ENCODE data around the gene SVIL. TPM values are rescaled to one million over a fixed set of nuclear protein-coding genes. Genes with fewer than 3 reads are reported as not detected.
"Not testable (repeated sequence)": the region's sequence is repeated elsewhere in the genome, so short reads cannot be mapped to it uniquely, and the experiment has no call there.

Gene SVIL
- total RNA-seq, 1 experiment from 2014 or later = 15.3 TPM

DNA sequence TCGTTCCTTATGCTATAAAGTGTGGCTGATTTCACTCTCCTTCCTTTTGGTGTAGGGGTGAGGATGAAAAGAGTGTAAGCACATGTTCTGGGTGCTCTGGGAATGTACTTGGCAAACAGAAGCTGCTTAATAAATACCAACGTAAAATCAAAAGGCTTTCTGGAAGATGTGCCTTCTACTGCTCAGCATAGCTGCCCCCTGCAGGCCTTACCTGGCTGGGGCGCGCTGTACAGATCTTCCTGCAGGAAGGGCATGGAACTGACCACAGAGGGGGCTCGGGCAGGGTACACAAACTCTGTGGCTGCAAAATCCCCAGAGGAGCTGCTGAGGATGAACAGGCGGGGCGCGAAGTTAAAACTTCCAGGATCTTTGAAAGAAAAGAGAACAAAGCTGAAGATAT, 169.4 kb downstream of the SVIL start:
- DNase-seq = peak; percentile 50
- H3K4me1 ChIP-seq (ENCODE audit: insufficient read depth, low read length) = no peaks in the 10 kb centered on the region
- H3K9me3 Mint-ChIP-seq = peaks cover 0 to 7% of the 10 kb centered on the region in 2 experiments; a peak in 2 of 5 replicates
- H2BK20ac ChIP-seq (ENCODE audit: low read depth, low read length, poor library complexity, severe bottlenecking) = no peak overlapping the region
- H4K5ac ChIP-seq (ENCODE audit: insufficient read length, low read depth, low read length) = no peak overlapping the region
- H3K14ac ChIP-seq (ENCODE audit: insufficient read depth, low read length) = no peak overlapping the region
- no peak overlapping the region for H2BK5ac ChIP-seq (ENCODE audit: insufficient read length, low read length)
- no peak overlapping the region for H4K91ac ChIP-seq (ENCODE audit: insufficient read length, low read depth, low read length)
- no peaks in the 10 kb centered on the region; the same call in 1 of the 2 replicates for H3K27me3 Mint-ChIP-seq (ENCODE audit: low read depth)
- peaks cover 2 to 7% of the 10 kb centered on the region in 2 experiments for H3K4me1 Mint-ChIP-seq
- no peak overlapping the region for H3K18ac ChIP-seq (ENCODE audit: insufficient read length, low read depth, low read length)
- no peaks in the 10 kb centered on the region for H3K23me2 ChIP-seq (ENCODE audit: insufficient read length, low read depth, low read length, poor library complexity, severe bottlenecking)
- H4K20me1 ChIP-seq (ENCODE audit: control insufficient read depth, insufficient read depth, insufficient read length) = no peaks in the 10 kb centered on the region
- H3K9me3 ChIP-seq (ENCODE audit: control insufficient read depth, low read depth, low read length) = peaks cover 7% of the 10 kb centered on the region
- no peak overlapping the region for H3K23ac ChIP-seq (ENCODE audit: insufficient read length, low read depth, low read length)
- H4K8ac ChIP-seq (replicated peaks; ENCODE audit: insufficient read length, low read depth, low read length) = no peak overlapping the region
- H3K36me3 Mint-ChIP-seq (ENCODE audit: insufficient read depth in 1 of 3, low read depth in 3 of 3) = peaks cover 21 to 48% (median 23%) of the 10 kb centered on the region in 3 experiments; a peak in 6 of 7 replicates
- no peak overlapping the region for H3T11ph ChIP-seq (ENCODE audit: low read length)
- H3K79me2 ChIP-seq (ENCODE audit: insufficient read depth, low read length) = no peaks in the 10 kb centered on the region
- no peak overlapping the region for H2BK15ac ChIP-seq (ENCODE audit: low read depth, low read length)
- H2BK12ac ChIP-seq (ENCODE audit: insufficient read length, low read depth, low read length) = no peak overlapping the region
- no peaks in the 10 kb centered on the region for H3K27me3 ChIP-seq (ENCODE audit: insufficient read depth, low read length)
- H3K56ac ChIP-seq (ENCODE audit: insufficient read length, low read depth, low read length) = no peak overlapping the region
- TF ChIP-seq, protein P1, sequence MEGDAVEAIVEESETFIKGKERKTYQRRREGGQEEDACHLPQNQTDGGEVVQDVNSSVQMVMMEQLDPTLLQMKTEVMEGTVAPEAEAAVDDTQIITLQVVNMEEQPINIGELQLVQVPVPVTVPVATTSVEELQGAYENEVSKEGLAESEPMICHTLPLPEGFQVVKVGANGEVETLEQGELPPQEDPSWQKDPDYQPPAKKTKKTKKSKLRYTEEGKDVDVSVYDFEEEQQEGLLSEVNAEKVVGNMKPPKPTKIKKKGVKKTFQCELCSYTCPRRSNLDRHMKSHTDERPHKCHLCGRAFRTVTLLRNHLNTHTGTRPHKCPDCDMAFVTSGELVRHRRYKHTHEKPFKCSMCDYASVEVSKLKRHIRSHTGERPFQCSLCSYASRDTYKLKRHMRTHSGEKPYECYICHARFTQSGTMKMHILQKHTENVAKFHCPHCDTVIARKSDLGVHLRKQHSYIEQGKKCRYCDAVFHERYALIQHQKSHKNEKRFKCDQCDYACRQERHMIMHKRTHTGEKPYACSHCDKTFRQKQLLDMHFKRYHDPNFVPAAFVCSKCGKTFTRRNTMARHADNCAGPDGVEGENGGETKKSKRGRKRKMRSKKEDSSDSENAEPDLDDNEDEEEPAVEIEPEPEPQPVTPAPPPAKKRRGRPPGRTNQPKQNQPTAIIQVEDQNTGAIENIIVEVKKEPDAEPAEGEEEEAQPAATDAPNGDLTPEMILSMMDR (conservative IDR thresholded peaks at IDR 0.05) = peak; percentile 71
- no peak overlapping the region for H3K4me3 Mint-ChIP-seq
- WGBS (ENCODE audit: extremely low coverage, insufficient read length, low lambda C conversion rate) = no CpG with 5 or more reads among the region's 8 CpGs
- H3K27ac ChIP-seq (ENCODE audit: insufficient read length, low read depth, low read length) = no peak overlapping the region
- H2AFZ ChIP-seq (ENCODE audit: low read length) = no peak overlapping the region
- no peak overlapping the region for H2BK120ac ChIP-seq (ENCODE audit: low read depth, low read length, poor library complexity, severe bottlenecking)
- no peak overlapping the region for H3K27ac Mint-ChIP-seq
- H3K4me2 ChIP-seq (ENCODE audit: insufficient read depth, insufficient read length, low read length) = no peak overlapping the region
- H3K79me1 ChIP-seq (ENCODE audit: insufficient read depth, low read depth, low read length, poor library complexity, severe bottlenecking) = no peaks in the 10 kb centered on the region
- H2AK5ac ChIP-seq (ENCODE audit: insufficient read length, low read length) = no peak overlapping the region
- no peak overlapping the region for H3K4ac ChIP-seq (ENCODE audit: low read depth, low read length)
- H3K9ac ChIP-seq (ENCODE audit: extremely low read depth, insufficient read length, low read length) = no peak overlapping the region

DNA sequence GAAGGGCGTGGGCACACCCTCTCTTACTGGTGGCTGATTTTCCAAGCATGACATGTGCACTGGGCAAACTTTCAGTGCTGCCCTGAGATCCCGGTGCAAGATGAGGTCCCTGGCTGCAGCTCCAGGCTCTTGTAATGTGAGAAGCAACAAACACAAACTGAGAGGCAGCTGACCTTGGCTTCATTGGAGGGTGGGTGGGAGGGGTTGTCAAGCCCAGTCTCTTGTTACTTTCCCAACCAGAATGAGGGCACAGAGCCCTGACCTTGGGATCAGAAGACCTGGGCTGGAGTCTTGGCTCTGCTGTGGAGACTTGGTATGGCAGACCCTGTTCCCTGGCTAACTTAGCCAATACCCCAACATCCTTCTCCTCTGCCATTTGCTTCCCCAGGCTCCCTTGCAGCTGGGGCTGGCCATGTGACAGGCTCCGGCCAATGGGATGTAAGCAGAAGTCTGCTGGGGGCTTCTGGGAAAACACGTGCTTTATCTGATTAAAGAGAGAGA, 170.1 kb downstream of the SVIL start:
- H3K18ac ChIP-seq (ENCODE audit: insufficient read length, low read depth, low read length); H2AK5ac ChIP-seq (ENCODE audit: insufficient read length, low read length); H3K4ac ChIP-seq (ENCODE audit: low read depth, low read length); H3K9me3 ChIP-seq (ENCODE audit: control insufficient read depth, low read depth, low read length); H3K23me2 ChIP-seq (ENCODE audit: insufficient read length, low read depth, low read length, poor library complexity, severe bottlenecking); H2BK20ac ChIP-seq (ENCODE audit: low read depth, low read length, poor library complexity, severe bottlenecking); H4K91ac ChIP-seq (ENCODE audit: insufficient read length, low read depth, low read length); H3K23ac ChIP-seq (ENCODE audit: insufficient read length, low read depth, low read length); H2AFZ ChIP-seq (ENCODE audit: low read length); H3T11ph ChIP-seq (ENCODE audit: low read length); H4K8ac ChIP-seq (replicated peaks; ENCODE audit: insufficient read length, low read depth, low read length); H4K20me1 ChIP-seq (ENCODE audit: control insufficient read depth, insufficient read depth, insufficient read length); H3K4me1 Mint-ChIP-seq; H3K27ac Mint-ChIP-seq; H3K56ac ChIP-seq (ENCODE audit: insufficient read length, low read depth, low read length); H2BK15ac ChIP-seq (ENCODE audit: low read depth, low read length); H3K4me1 ChIP-seq (ENCODE audit: insufficient read depth, low read length); H2BK120ac ChIP-seq (ENCODE audit: low read depth, low read length, poor library complexity, severe bottlenecking); H3K27me3 Mint-ChIP-seq (ENCODE audit: low read depth); H3K27me3 ChIP-seq (ENCODE audit: insufficient read depth, low read length); H3K79me1 ChIP-seq (ENCODE audit: insufficient read depth, low read depth, low read length, poor library complexity, severe bottlenecking); H3K27ac ChIP-seq (ENCODE audit: insufficient read length, low read depth, low read length); H4K5ac ChIP-seq (ENCODE audit: insufficient read length, low read depth, low read length); H2BK5ac ChIP-seq (ENCODE audit: insufficient read length, low read length); DNase-seq; H3K79me2 ChIP-seq (ENCODE audit: insufficient read depth, low read length); H3K4me2 ChIP-seq (ENCODE audit: insufficient read depth, insufficient read length, low read length); H3K4me3 Mint-ChIP-seq; H3K14ac ChIP-seq (ENCODE audit: insufficient read depth, low read length); H2BK12ac ChIP-seq (ENCODE audit: insufficient read length, low read depth, low read length); H3K9ac ChIP-seq (ENCODE audit: extremely low read depth, insufficient read length, low read length): not testable (repeated sequence)
- Mint-ChIP-seq H3K9me3 (peaks cover 2 to 13% of the 10 kb centered on the region in 2 experiments; a peak in 3 of 5 replicates), H3K36me3 (ENCODE audit: insufficient read depth in 1 of 3, low read depth in 3 of 3) (peaks cover 24 to 52% (median 25%) of the 10 kb centered on the region in 3 experiments; a peak in 6 of 7 replicates)
- no CpG with 5 or more reads among the region's 4 CpGs for WGBS (ENCODE audit: extremely low coverage, insufficient read length, low lambda C conversion rate)
